MCF 10A (cell line): Measurements from ENCODE around the gene PLEKHG1. TPM values are rescaled to one million over a fixed set of nuclear protein-coding genes. Genes with fewer than 3 reads are reported as not detected.

ENCODE experiments used
- BruUV-seq: library from RNA; stranded (reverse); fragments of 400-500 nt; replicated peaks from 2 replicates; lab custom pipeline; 2021; lab: Mats Ljungman, UMichigan
- CTCF ChIA-PET: fragments of 300-600 bp; sonication (Branson Sonifier 250); formaldehyde crosslinking; extraction: SDS; loops from one replicate; lab custom pipeline; 2021; ENCODE audit warnings: antibody characterized with exemption, inconsistent platforms; lab: Yijun Ruan, JAX
- POLR2A ChIA-PET: fragments of 300-600, 350-650 bp; sonication (Branson Sonifier 250); formaldehyde crosslinking; extraction: SDS; loops from one replicate; lab custom pipeline; 2020; ENCODE audit warnings: antibody characterized with exemption, inconsistent platforms; lab: Yijun Ruan, JAX
- DNase-seq: peaks from one replicate; pipeline ENCODE4 v3.0.0-alpha.2; 2018; ENCODE audit not compliant: unreplicated experiment
- H3K27ac Mint-ChIP-seq: one replicate; pipeline ENCODE4 v1.8.0; 2022; ENCODE audit warnings: mild to moderate bottlenecking, low read depth, mixed read lengths; ENCODE audit not compliant: unreplicated experiment
- H3K27me3 Mint-ChIP-seq: one replicate; pipeline ENCODE4 v1.8.0; 2022; ENCODE audit warnings: mixed read lengths; ENCODE audit not compliant: insufficient read depth, unreplicated experiment
- H3K36me3 Mint-ChIP-seq: one replicate; pipeline ENCODE4 v1.8.0; 2022; ENCODE audit warnings: mild to moderate bottlenecking, moderate library complexity, mixed read lengths; ENCODE audit not compliant: insufficient read depth, unreplicated experiment
- H3K4me1 Mint-ChIP-seq: one replicate; pipeline ENCODE4 v1.8.0; 2022; ENCODE audit warnings: mixed read lengths; ENCODE audit not compliant: insufficient read depth, unreplicated experiment
- H3K4me3 Mint-ChIP-seq: one replicate; pipeline ENCODE4 v1.8.0; 2022; ENCODE audit warnings: mild to moderate bottlenecking, moderate library complexity, mixed read lengths; ENCODE audit not compliant: unreplicated experiment
- H3K9me3 Mint-ChIP-seq: one replicate; pipeline ENCODE4 v1.8.0; 2022; ENCODE audit warnings: mixed read lengths; ENCODE audit not compliant: unreplicated experiment
- CTCF ChIP-seq: fragments of 200-600 bp; IDR thresholded peaks from one replicate; pipeline ENCODE4 v1.8.0; 2022; ENCODE audit warnings: antibody characterized with exemption, mild to moderate bottlenecking; ENCODE audit not compliant: unreplicated experiment
- intact Hi-C: fragments of 100-400 bp; cut with micrococcal nuclease; formaldehyde crosslinking; loops from 2 replicates; pipeline ENCODE4 v1.14.1; 2022
- total RNA-seq: library from RNA; stranded (reverse); gene quantifications from 2 replicates; pipeline ENCODE4 v1.2.3, GENCODE V29; 2022

The PLEKHG1 gene
- total RNA-seq, 1 experiment from 2014 or later, result 11.6 TPM

DNA sequence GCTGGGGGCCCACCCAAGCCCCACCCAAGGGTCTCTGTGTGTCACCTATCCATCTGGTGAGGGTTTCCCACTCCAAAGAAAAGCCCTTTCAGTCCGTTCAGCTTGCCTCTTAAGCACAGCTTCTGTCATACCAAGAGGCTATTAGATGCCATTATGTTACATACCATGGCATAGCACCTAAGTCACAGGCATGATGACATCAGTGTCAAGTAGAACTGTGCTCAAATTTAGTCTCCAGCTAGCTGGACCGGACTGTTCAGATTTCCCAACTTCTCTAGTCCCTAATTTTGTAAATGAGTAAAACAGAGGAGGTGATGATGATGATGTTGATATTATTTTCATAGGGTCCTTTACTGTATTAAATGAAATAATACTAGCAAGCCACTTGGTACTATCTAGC, 19.2 kb upstream of the PLEKHG1 start:
- Mint-ChIP-seq H3K4me1 (peaks cover 11% of the 10 kb centered on the region), H3K27ac (no peak overlapping the region), H3K27me3 (no peaks in the 10 kb centered on the region), H3K36me3 (peaks cover 6% of the 10 kb centered on the region), H3K4me3 (no peak overlapping the region), H3K9me3 (no peaks in the 10 kb centered on the region)
- intact Hi-C loops, result no loop called here
- DNase-seq, result no peak
- ChIA-PET CTCF (no interaction called here), POLR2A (interaction anchor here (0.6 kb wide), 1 partner anchor 35 kb away, joined by 4 read pairs; no protein-coding TSS in a partner anchor)
- no TSS peak for BruUV-seq
- TF ChIP-seq CTCF, result no peak

DNA sequence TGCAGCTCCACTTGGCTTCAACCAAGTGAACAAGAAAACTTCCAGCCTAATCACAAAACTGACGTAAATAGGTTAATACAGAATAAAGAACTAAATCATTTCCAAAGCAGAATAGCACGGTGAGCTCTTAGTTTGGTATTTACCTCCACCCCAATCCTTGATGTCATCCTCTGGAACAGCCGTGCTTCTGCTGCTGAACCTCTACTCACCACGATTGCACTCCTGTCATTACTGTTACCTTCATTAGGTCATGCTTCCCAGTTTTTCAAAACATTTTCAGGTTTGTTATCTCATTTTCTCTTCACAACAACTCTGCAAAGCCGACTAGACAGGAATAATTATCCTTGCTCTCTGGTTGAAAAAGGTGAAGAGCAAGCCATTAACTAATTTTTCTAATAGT, 15.6 kb upstream of the PLEKHG1 start:
- no peaks in the 10 kb centered on the region for H3K27me3 Mint-ChIP-seq
- H3K4me3 Mint-ChIP-seq, result no peak overlapping the region
- H3K9me3 Mint-ChIP-seq, result no peaks in the 10 kb centered on the region
- no peak for DNase-seq
- ChIA-PET CTCF (interaction anchor here (0.8 to 1.0 kb wide), 2 partner anchors 14 to 160 kb away, joined by 3 read pairs; no protein-coding TSS in a partner anchor), POLR2A (interaction anchor here (0.9 kb wide), 1 partner anchor 8 kb away, joined by 3 read pairs; no protein-coding TSS in a partner anchor)
- intact Hi-C loops, result no loop called here
- BruUV-seq, result no TSS peak
- H3K36me3 Mint-ChIP-seq, result no peaks in the 10 kb centered on the region
- peaks cover 11% of the 10 kb centered on the region for H3K4me1 Mint-ChIP-seq
- no peak overlapping the region for H3K27ac Mint-ChIP-seq
- TF ChIP-seq CTCF, result no peak

DNA sequence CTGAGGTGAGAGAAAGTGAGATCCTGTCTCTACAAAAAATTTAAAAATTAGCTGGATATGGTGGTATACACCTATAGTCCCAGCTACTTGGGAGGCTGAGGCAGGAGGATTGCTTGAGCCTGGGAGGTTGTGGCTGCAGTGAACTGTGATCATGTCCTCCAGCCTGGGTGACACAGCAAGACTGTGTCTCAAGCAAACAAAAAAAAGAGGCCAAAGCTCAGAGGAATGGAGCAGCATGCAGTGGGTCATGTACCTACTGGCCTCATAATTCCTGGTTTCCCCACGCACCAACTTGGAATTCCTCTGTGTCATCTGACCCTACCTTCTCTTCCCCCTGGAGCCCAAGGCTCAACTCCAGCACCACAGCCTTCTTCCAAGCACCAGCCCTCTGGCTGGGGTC, 15.1 kb upstream of the PLEKHG1 start:
- DNase-seq, result no peak
- Mint-ChIP-seq H3K9me3 (no peaks in the 10 kb centered on the region), H3K36me3 (no peaks in the 10 kb centered on the region), H3K27me3 (no peaks in the 10 kb centered on the region), H3K4me3 (no peak overlapping the region), H3K27ac (no peak overlapping the region), H3K4me1 (peaks cover 11% of the 10 kb centered on the region)
- BruUV-seq, result no TSS peak
- no peak for TF ChIP-seq CTCF
- intact Hi-C loops, result no loop called here
- ChIA-PET POLR2A (no interaction called here), CTCF (interaction anchor here (1.0 kb wide), 1 partner anchor 13 kb away, joined by 3 read pairs; no protein-coding TSS in a partner anchor)

GRCh38 chr6:150586850-150587359, 12.8 kb upstream of the PLEKHG1 start:
- Mint-ChIP-seq H3K9me3 (no peaks in the 10 kb centered on the region), H3K4me1 (peaks cover 15% of the 10 kb centered on the region), H3K36me3 (no peaks in the 10 kb centered on the region), H3K27me3 (peaks cover 8% of the 10 kb centered on the region), H3K27ac (no peak overlapping the region), H3K4me3 (no peak overlapping the region)
- no peak for DNase-seq
- CTCF ChIA-PET, result interaction anchor here (0.6 kb wide), 1 partner anchor 535 kb away, joined by 4 read pairs; no protein-coding TSS in a partner anchor
- no TSS peak for BruUV-seq
- intact Hi-C loops, result no loop called here
- POLR2A ChIA-PET, result no interaction called here
- no peak for TF ChIP-seq CTCF
